Esophagus mucosa (tissue), 1 donor: Measurements from ENCODE around the gene NTHL1. TPM values are rescaled to one million over a fixed set of nuclear protein-coding genes. Genes with fewer than 3 reads are reported as not detected.
A peak's percentile ranks its signal among the peaks of the same experiment; 100 is the strongest.

Source experiments
- ATAC-seq: fragments of 200-7000 bp; cut with Tn5 transposase; one replicate; pipeline ENCODE4 v1.9.1; 2020
- total RNA-seq: library from RNA; stranded (reverse); gene quantifications from one replicate; pipeline ENCODE4 v1.2.4, GENCODE V29; 2023
- donor health status: DM: yes; HTN: yes; CAD: no.

Gene NTHL1
- total RNA-seq, 1 donor from 2014 or later: 15.8 TPM

- ATAC-seq: peak; percentile 37
Measured at GRCh38 chr16:1991135-1991551, 56.5 kb downstream of the NTHL1 start.

DNA sequence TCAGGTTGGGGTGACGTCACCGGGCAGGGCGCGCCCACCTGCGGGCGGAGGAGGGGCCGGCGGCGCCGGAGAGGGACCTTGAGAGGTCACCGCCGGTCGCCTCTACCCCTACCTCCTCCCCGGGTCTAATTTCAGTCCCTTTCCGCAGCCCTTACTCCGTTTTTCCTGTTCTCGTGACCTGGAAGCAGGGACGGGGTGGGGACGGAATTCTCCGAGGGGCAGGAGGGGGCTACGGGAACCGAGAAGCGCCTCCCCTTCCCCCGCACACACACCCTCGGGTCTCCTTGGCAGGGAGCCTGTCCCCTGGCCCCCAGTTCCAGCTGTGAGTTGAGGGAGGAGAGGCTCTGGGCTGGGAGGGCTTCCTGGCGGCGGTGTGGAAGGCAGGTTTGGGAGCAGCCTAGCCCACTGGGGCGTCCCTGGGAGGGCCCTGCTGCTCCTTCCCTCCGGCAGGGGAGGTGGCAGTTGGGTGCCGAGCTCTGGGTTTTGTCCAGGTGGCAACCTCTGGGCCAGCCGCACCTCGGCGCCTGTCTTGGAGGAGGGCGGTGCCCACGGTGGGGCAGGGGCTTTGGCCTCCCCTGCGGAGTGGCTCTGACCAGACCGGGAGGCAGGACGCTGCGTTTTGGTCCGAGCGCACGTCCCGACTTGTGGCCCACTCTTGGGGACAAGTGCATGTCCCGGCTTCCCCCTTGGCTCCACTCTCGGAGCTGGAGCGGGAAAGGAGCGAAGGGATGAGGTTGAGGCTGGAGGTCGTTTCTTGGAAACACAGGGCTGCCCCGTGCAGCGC, 57.1 kb downstream of the NTHL1 start:
- ATAC-seq: no peak

DNA sequence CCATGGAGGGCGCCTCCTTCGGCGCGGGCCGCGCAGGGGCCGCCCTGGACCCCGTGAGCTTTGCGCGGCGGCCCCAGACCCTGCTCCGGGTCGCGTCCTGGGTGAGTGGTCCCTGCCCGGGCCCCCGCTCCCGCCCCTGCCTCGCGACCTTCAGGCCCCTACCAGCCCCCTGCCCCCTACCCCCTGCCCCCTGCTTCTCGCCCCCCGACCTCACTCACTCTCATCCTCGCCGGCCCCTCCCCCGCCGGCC, 57.6 kb downstream of the NTHL1 start:
- no peak for ATAC-seq

Other genes with a start within 250 kb of the NTHL1 start
- 16.9 TPM for gene HAGH, start 221.0 kb downstream of the NTHL1 start, total RNA-seq
- 28.1 TPM for gene FAHD1, start 220.6 kb downstream of the NTHL1 start, total RNA-seq
- gene MEIOB, start 175.7 kb downstream of the NTHL1 start, total RNA-seq: not detected
- 1.4 TPM for gene HS3ST6, start 129.4 kb downstream of the NTHL1 start, total RNA-seq
- 44.0 TPM for gene MSRB1, start 104.6 kb downstream of the NTHL1 start, total RNA-seq
- gene RPL3L, start 93.1 kb downstream of the NTHL1 start, total RNA-seq: 0.12 TPM
- 115 TPM for gene NDUFB10, start 88.3 kb downstream of the NTHL1 start, total RNA-seq
- gene RPS2, start 83.0 kb downstream of the NTHL1 start, total RNA-seq: 3,204 TPM
- gene RNF151, start 81.0 kb downstream of the NTHL1 start, total RNA-seq: not detected
- 31.5 TPM for gene TBL3, start 75.8 kb downstream of the NTHL1 start, total RNA-seq
- gene NOXO1, start 66.4 kb downstream of the NTHL1 start, total RNA-seq: 4.6 TPM
- gene GFER, start 63.6 kb downstream of the NTHL1 start, total RNA-seq: 17.0 TPM
- gene SYNGR3, start 57.9 kb downstream of the NTHL1 start, total RNA-seq: 0.16 TPM
- 41.0 TPM for gene ZNF598, start 38.0 kb downstream of the NTHL1 start, total RNA-seq
- 0.80 TPM for gene NPW, start 28.0 kb downstream of the NTHL1 start, total RNA-seq
- 21.6 TPM for gene NHERF2, start 20.9 kb downstream of the NTHL1 start, total RNA-seq
- gene TSC2, start 151 bp upstream of the NTHL1 start, total RNA-seq: 49.5 TPM
- gene PKD1, start 88.1 kb upstream of the NTHL1 start, total RNA-seq: 34.8 TPM
- gene RAB26, start 100.8 kb upstream of the NTHL1 start, total RNA-seq: 6.0 TPM
- gene TRAF7, start 107.9 kb upstream of the NTHL1 start, total RNA-seq: 96.6 TPM
- 0.08 TPM for gene CASKIN1, start 148.8 kb upstream of the NTHL1 start, total RNA-seq
- 28.5 TPM for gene MLST8, start 157.6 kb upstream of the NTHL1 start, total RNA-seq
- gene BRICD5, start 163.0 kb upstream of the NTHL1 start, total RNA-seq: 0.36 TPM
- gene PGP, start 167.0 kb upstream of the NTHL1 start, total RNA-seq: 6.6 TPM
- gene E4F1, start 175.8 kb upstream of the NTHL1 start, total RNA-seq: 10.7 TPM
- gene DNASE1L2, start 188.6 kb upstream of the NTHL1 start, total RNA-seq: 0.12 TPM
- gene ECI1, start 203.8 kb upstream of the NTHL1 start, total RNA-seq: 65.8 TPM
- gene RNPS1, start 220.3 kb upstream of the NTHL1 start, total RNA-seq: 104 TPM